ENCODE data around the gene TTC33.

GRCh38 chr5:40757400-40757799, 1.6 kb upstream of the TTC33 start:
- TF ChIP-seq, protein P1, sequence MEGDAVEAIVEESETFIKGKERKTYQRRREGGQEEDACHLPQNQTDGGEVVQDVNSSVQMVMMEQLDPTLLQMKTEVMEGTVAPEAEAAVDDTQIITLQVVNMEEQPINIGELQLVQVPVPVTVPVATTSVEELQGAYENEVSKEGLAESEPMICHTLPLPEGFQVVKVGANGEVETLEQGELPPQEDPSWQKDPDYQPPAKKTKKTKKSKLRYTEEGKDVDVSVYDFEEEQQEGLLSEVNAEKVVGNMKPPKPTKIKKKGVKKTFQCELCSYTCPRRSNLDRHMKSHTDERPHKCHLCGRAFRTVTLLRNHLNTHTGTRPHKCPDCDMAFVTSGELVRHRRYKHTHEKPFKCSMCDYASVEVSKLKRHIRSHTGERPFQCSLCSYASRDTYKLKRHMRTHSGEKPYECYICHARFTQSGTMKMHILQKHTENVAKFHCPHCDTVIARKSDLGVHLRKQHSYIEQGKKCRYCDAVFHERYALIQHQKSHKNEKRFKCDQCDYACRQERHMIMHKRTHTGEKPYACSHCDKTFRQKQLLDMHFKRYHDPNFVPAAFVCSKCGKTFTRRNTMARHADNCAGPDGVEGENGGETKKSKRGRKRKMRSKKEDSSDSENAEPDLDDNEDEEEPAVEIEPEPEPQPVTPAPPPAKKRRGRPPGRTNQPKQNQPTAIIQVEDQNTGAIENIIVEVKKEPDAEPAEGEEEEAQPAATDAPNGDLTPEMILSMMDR (IDR thresholded peaks at IDR 0.05): no peak
- no peak for TF ChIP-seq POLR2A (IDR thresholded peaks at IDR 0.05)

Measured in right lobe of liver (tissue), 4 donors.